GM12875 (cell line): ENCODE measurements around the gene ARAF.

Experiments
- H3K4me3 ChIP-seq: one replicate; pipeline ENCODE4 v1.5.1; 2011; ENCODE audit warnings: low read depth, low read length, control low read depth
- TF ChIP-seq, protein P1 (sequence below): IDR thresholded peaks from 2 replicates; pipeline ENCODE4 v1.5.1; 2011; ENCODE audit warnings: low read depth, mild to moderate bottlenecking, control low read depth, inconsistent platforms, low read length, moderate library complexity, borderline replicate concordance; ENCODE audit not compliant: insufficient read depth

Gene ARAF

DNA sequence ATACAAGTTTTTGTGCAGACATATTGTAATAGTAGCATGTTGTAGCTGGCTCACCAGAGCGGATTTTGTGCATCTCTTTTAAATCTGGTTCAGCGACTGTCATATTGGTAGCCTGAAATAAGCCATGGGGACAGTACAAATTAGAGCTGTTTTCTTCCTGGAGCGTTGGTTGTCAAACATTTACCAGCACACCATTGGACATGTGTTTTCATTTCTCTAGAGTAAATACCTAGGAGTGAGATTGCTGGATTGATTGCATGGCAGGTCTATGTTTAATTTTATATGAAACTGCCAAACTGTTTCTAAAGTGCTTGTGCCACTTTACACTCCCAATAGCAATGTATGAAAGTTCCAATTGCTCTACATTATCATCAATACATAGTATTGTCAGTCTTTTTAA is 2.6 kb upstream of the ARAF start:
- TF ChIP-seq, protein P1, sequence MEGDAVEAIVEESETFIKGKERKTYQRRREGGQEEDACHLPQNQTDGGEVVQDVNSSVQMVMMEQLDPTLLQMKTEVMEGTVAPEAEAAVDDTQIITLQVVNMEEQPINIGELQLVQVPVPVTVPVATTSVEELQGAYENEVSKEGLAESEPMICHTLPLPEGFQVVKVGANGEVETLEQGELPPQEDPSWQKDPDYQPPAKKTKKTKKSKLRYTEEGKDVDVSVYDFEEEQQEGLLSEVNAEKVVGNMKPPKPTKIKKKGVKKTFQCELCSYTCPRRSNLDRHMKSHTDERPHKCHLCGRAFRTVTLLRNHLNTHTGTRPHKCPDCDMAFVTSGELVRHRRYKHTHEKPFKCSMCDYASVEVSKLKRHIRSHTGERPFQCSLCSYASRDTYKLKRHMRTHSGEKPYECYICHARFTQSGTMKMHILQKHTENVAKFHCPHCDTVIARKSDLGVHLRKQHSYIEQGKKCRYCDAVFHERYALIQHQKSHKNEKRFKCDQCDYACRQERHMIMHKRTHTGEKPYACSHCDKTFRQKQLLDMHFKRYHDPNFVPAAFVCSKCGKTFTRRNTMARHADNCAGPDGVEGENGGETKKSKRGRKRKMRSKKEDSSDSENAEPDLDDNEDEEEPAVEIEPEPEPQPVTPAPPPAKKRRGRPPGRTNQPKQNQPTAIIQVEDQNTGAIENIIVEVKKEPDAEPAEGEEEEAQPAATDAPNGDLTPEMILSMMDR, result no peak
- H3K4me3 ChIP-seq, result no peak overlapping the region

DNA sequence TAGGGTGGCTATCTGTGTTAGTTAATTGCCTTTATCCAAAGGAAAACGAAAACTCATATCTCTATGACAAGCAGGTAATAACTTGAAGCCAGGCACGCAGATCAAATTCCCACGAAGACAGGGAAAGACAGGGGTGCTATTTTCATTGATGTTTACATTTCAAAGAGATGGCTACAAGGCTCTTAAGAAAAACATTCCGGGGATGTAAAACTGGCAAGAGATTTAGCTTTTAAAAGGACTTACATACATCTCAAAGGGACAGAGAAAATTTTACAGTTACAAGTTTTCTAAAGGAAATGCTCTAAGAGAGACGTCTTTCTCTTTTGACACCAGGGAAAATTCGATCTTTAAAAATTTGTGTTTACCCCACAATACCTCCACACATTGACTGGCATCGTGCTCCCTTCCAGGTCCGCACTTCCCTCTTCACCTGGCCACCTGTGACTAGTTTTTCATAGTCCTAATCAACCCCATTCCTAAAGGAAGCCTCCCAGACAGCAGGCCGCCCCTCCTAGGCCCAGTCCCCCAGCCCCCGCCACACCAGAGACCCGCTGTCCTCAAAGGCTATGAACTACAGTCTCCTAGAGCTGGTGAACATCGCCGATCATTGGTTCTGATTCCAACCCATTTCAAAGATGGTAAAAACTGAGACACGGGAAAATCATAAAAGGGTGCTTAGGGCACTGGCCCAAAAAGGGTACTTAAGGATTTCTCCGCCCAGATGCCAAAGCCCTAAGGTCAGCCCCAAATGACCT is 649 bp upstream of the ARAF start:
- peak overlapping the region; percentile 61 for H3K4me3 ChIP-seq
- TF ChIP-seq, protein P1, result no peak

DNA sequence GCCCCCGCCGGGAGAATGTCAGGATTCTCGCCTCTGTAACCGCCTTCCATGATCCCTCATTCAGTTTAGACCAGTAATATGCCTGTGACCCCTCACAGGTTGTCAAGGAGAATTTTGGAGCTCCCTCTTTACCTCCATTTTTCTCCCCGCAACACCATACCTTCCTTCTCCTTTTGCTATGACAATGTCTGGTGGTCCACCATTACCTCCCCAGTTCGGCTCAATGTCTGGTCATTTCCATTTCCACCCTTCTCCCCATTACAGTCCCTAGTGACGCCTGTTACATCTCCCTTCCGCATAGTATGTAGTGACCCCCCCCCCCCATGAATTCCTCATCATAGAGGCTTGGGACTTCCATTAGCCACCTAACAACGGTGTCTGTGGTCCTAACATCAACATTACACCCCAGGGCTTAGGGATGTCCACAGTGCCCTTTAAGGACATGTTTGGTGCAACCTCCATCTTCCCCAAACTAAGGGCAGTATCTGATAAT is 700 bp downstream of the ARAF start:
- TF ChIP-seq, protein P1, result no peak

DNA sequence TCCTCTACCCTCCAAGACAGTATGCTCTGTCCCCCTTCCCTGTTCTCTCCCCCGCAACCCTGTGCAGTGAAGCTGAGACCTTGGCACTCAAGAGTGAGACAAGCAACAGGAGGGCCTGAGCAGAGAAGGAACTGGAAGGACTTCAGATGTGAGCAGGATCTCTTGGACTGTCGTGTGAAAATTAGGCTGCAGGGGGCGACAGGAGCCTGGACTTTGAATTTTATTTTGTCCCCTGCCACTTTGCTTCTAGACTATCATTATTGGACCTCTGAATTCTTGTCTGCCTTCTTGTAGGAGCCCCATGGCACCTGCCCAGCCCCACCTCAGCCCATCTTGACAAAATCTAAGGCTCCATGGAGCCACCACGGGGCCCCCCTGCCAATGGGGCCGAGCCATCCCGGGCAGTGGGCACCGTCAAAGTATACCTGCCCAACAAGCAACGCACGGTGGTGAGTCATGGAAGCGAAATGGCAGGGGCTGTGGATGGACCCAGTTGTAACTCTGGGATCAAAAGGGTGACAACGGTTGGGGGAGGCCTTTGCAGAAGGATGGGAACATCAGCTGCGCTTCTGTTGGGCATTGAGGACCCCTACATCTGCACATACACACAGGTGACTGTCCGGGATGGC is 1.7 kb downstream of the ARAF start:
- TF ChIP-seq, protein P1, result peak; percentile 28; the same call in 1 of the 2 replicates

More for the DNA sequence above, 700 bp downstream of the ARAF start:
- H3K4me3 ChIP-seq, result peak overlapping the region; percentile 61

DNA sequence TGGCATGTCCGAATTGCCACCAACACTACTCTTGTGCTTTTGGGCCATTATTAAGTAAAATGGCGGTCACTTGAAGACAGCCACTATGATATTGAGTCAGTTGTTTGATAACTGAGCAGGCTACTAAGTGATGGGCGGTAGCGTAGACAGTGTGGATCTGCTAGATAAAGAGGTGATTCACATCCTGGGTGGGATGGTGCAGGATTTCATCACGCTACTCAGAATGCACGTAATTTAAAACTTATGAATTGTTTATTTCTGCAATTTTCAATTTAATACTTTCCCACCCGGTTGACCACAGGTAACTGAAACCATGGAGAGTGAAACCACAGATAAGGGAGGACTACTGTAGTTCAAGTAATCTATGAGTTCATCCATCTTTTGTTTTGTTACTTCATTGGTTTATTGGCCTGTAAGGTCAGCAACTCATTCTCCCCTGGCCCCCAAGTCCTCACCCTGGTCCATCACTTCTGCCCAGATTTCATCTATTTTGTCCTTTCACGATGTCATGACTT is 2.9 kb downstream of the ARAF start:
- no peak overlapping the region for H3K4me3 ChIP-seq
- TF ChIP-seq, protein P1, result no peak

More for the DNA sequence above, 1.7 kb downstream of the ARAF start:
- H3K4me3 ChIP-seq, result no peak overlapping the region

DNA sequence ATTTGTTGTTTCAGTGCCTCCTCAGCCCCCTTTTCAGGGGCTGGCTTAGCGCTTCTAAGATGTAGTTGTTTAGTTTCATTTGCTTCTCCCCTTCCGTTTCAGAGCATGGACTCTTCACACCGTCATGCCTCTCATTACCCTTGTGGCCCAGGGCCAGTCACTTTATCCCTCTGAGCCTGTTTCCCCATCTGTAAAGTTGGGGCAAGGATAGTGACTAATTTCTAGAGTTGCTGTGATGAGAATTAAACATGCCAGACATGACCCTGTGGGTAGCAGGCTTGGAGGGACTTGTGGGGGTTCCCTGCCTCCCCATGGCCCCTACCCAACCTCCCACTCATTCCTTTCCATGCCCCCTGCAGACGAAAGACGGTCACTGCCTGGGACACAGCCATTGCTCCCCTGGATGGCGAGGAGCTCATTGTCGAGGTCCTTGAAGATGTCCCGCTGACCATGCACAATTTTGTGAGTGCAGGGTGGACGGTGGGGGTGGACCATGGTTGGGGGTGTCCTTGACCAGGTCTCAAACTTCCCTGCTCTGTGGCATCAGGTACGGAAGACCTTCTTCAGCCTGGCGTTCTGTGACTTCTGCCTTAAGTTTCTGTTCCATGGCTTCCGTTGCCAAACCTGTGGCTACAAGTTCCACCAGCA is 3.6 kb downstream of the ARAF start:
- TF ChIP-seq, protein P1, result no peak

More for the DNA sequence above, 3.6 kb downstream of the ARAF start:
- H3K4me3 ChIP-seq, result no peak overlapping the region
